Activated B cell treated with CpG ODN at 0.5 μM for 24 hours (primary cell): Measurements from ENCODE around the gene PCNX1. TPM values are rescaled to one million over a fixed set of nuclear protein-coding genes. Genes with fewer than 3 reads are reported as not detected.

Experiments
- ATAC-seq: fragments of 200-7000 bp; cut with Tn5 transposase; one replicate; pipeline ENCODE4 v1.10.0; 2021; ENCODE audit warnings: low read depth, mild to moderate bottlenecking, moderate library complexity
- CTCF ChIA-PET: fragments of 350-600 bp; sonication (Branson Sonifier 250); formaldehyde crosslinking; loops from one replicate; lab custom pipeline; 2021; ENCODE audit warnings: antibody characterized with exemption; lab: Charles Lee
- POLR2A ChIA-PET: fragments of 350-600 bp; sonication (Branson Sonifier 250); formaldehyde crosslinking; loops from one replicate; lab custom pipeline; 2021; ENCODE audit warnings: antibody characterized with exemption; lab: Charles Lee
- DNase-seq: peaks from one replicate; pipeline ENCODE4 v3.0.0; 2022
- H3K27ac Mint-ChIP-seq: one replicate; pipeline ENCODE4 v1.8.0; 2020; ENCODE audit warnings: mixed read lengths
- H3K27me3 Mint-ChIP-seq: one replicate; pipeline ENCODE4 v1.8.0; 2021; ENCODE audit warnings: mixed read lengths
- H3K36me3 Mint-ChIP-seq: one replicate; pipeline ENCODE4 v1.8.0; 2021; ENCODE audit warnings: low read depth, mixed read lengths
- H3K4me1 Mint-ChIP-seq: one replicate; pipeline ENCODE4 v1.8.0; 2021; ENCODE audit warnings: mixed read lengths
- H3K4me3 Mint-ChIP-seq: one replicate; pipeline ENCODE4 v1.8.0; 2020; ENCODE audit warnings: mild to moderate bottlenecking, mixed read lengths
- H3K9me3 Mint-ChIP-seq: one replicate; pipeline ENCODE4 v1.8.0; 2020; ENCODE audit warnings: mixed read lengths
- CTCF ChIP-seq: fragments of 200-600 bp; IDR thresholded peaks from one replicate; pipeline ENCODE4 v1.8.0; 2022; ENCODE audit warnings: antibody characterized with exemption, mild to moderate bottlenecking
- intact Hi-C: fragments of 100-400 bp; cut with micrococcal nuclease; formaldehyde crosslinking; loops from one replicate; pipeline ENCODE4 v1.15.1; 2024
- total RNA-seq: library from RNA; stranded (reverse); gene quantifications from 2 replicates; pipeline ENCODE4 v1.2.3, GENCODE V29; 2022

PCNX1 gene
- total RNA-seq, 1 donor from 2014 or later, result 64.7 TPM

- CTCF ChIA-PET, result interaction anchor here (1.6 kb wide), 1 partner anchor 26 kb away, joined by 6 read pairs; the partner anchor contains the start of gene PCNX1
- Mint-ChIP-seq H3K36me3 (no peaks in the 10 kb centered on the region), H3K27me3 (no peaks in the 10 kb centered on the region), H3K4me1 (peaks cover 45% of the 10 kb centered on the region), H3K4me3 (no peak overlapping the region), H3K9me3 (no peaks in the 10 kb centered on the region), H3K27ac (no peak overlapping the region)
- no peak for TF ChIP-seq CTCF
- DNase-seq (no peak), ATAC-seq (peak; percentile 66)
- intact Hi-C loops, result no loop called here
- POLR2A ChIA-PET, result no interaction called here
These were observed 25.6 kb upstream of the PCNX1 start for GRCh38 chr14:70881549-70882177.

GRCh38 chr14:70882776-70883492 is 24.3 kb upstream of the PCNX1 start:
- Mint-ChIP-seq H3K27ac (peak overlapping the region; percentile 33), H3K4me1 (peaks cover 57% of the 10 kb centered on the region), H3K9me3 (no peaks in the 10 kb centered on the region), H3K27me3 (no peaks in the 10 kb centered on the region), H3K36me3 (no peaks in the 10 kb centered on the region), H3K4me3 (no peak overlapping the region)
- ChIA-PET CTCF (interaction anchor here (1.6 kb wide), 1 partner anchor 24 kb away, joined by 6 read pairs; the partner anchor contains the start of gene PCNX1), POLR2A (no interaction called here)
- ATAC-seq (no peak), DNase-seq (no peak)
- intact Hi-C loops, result no loop called here
- TF ChIP-seq CTCF, result no peak

- Mint-ChIP-seq H3K4me1 (peaks cover 59% of the 10 kb centered on the region), H3K27me3 (no peaks in the 10 kb centered on the region), H3K4me3 (no peak overlapping the region), H3K9me3 (no peaks in the 10 kb centered on the region), H3K36me3 (no peaks in the 10 kb centered on the region), H3K27ac (no peak overlapping the region)
- ChIA-PET CTCF (no interaction called here), POLR2A (no interaction called here)
- intact Hi-C loops, result no loop called here
- DNase-seq (no peak), ATAC-seq (no peak)
- no peak for TF ChIP-seq CTCF
These were observed 22.5 kb upstream of the PCNX1 start for GRCh38 chr14:70884595-70885342.

- DNase-seq (no peak), ATAC-seq (no peak)
- Mint-ChIP-seq H3K9me3 (no peaks in the 10 kb centered on the region), H3K36me3 (no peaks in the 10 kb centered on the region), H3K4me1 (peaks cover 59% of the 10 kb centered on the region), H3K4me3 (no peak overlapping the region), H3K27ac (no peak overlapping the region), H3K27me3 (no peaks in the 10 kb centered on the region)
- POLR2A ChIA-PET, result interaction anchor here (0.5 to 3.3 kb wide), 3 partner anchors 11 to 64 kb away, joined by 3 to 28 read pairs (median 3); partner anchors contain the start of gene PCNX1
- CTCF ChIA-PET, result interaction anchor here (1.1 kb wide), 1 partner anchor 12 kb away, joined by 3 read pairs; no protein-coding TSS in a partner anchor
- intact Hi-C loops, result loop anchor here (1.0 kb wide), 1 partner anchor 22 kb away; the partner anchor contains the start of gene PCNX1
- TF ChIP-seq CTCF, result no peak
These were observed 21.8 kb upstream of the PCNX1 start for GRCh38 chr14:70885343-70886022.
